ENCODE measurements around the gene JPH3. TPM values are rescaled to one million over a fixed set of nuclear protein-coding genes. Genes with fewer than 3 reads are reported as not detected.

Gene JPH3
- total and polyA plus RNA-seq, 2 donors, result 0.53 to 0.95 TPM

DNA sequence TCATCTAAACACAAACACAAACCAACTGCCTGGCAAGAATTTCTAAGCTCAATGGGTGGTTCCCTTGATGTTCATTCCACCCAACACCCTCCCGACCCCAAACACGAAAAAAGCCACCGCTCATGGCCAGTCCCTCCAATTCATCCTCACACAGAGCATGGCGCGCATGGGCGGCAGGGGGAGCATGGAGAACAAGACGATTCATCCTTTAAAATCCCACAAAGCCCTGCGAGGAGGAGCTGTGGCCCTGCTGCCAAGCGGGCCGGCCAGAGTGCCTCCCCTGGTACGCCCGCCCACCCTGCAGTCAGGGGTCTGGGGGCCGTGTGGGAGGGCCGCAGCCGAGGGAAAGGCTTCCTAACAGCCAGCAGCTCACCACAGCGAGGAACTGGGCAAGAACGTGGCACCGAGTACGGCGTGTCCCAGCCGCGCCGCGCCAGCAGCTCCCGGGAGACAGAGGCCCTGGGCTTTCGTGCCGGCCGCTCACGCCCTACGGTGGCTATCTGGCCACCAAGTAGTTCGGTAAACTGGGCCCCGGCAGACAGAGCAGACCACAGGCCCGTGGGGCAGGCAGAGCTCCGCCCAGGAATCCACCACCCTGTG lies 102.5 kb downstream of the JPH3 start:
- no peak for DNase-seq (ENCODE audit: extremely low spot score)
- 93% methylated on average over 34 of the region's 34 CpGs for WGBS
- Histone ChIP-seq H3K4me3 (ENCODE audit: low read depth, low read length) (no peak overlapping the region), H3K27ac (ENCODE audit: low read depth) (no peak overlapping the region), H3K4me1 (ENCODE audit: insufficient read depth) (no peaks in the 10 kb centered on the region), H3K36me3 (ENCODE audit: insufficient read depth) (peaks cover 6% of the 10 kb centered on the region)

- H3K4me1 ChIP-seq (ENCODE audit: insufficient read depth), result no peaks in the 10 kb centered on the region
- DNase-seq (ENCODE audit: extremely low spot score), result no peak
- H3K36me3 ChIP-seq (ENCODE audit: insufficient read depth), result peaks cover 8% of the 10 kb centered on the region
- H3K4me3 ChIP-seq (ENCODE audit: low read depth, low read length), result no peak overlapping the region
- 54% methylated on average over 31 of the region's 31 CpGs for WGBS
- H3K27ac ChIP-seq (ENCODE audit: low read depth), result no peak overlapping the region
Observed at GRCh38 chr16:87705771-87706277, 103.5 kb downstream of the JPH3 start.

GRCh38 chr16:87706278-87707000 lies 104.1 kb downstream of the JPH3 start:
- Histone ChIP-seq H3K27ac (ENCODE audit: low read depth) (no peak overlapping the region), H3K4me1 (ENCODE audit: insufficient read depth) (no peaks in the 10 kb centered on the region), H3K4me3 (ENCODE audit: low read depth, low read length) (no peak overlapping the region), H3K36me3 (ENCODE audit: insufficient read depth) (peaks cover 8% of the 10 kb centered on the region)
- DNase-seq (ENCODE audit: extremely low spot score), result no peak
- 75% methylated on average over 28 of the region's 28 CpGs for WGBS

DNA sequence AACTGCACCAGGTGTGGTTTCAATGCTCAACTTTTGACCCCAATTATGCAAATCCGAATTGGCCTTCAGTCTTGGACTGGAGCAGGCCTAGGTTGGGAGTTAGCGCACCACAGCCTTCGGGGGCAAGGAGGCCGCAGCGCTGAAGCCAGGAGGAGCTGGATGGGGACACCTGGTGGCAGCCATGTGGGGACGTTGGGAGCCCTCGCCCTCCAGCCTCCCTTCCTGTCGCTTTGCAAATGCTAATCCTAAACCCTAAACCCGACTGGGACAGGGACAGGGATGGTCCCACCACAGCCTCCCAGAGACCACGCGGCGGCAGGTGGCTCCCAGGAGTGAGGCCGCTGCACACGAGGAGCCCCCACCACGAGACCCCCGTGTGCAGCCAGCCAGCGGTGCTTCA lies 104.8 kb downstream of the JPH3 start:
- 90% methylated on average over 17 of the region's 17 CpGs for WGBS
- Histone ChIP-seq H3K4me1 (ENCODE audit: insufficient read depth) (no peaks in the 10 kb centered on the region), H3K36me3 (ENCODE audit: insufficient read depth) (peaks cover 8% of the 10 kb centered on the region), H3K4me3 (ENCODE audit: low read depth, low read length) (no peak overlapping the region), H3K27ac (ENCODE audit: low read depth) (no peak overlapping the region)
- no peak for DNase-seq (ENCODE audit: extremely low spot score)

DNA sequence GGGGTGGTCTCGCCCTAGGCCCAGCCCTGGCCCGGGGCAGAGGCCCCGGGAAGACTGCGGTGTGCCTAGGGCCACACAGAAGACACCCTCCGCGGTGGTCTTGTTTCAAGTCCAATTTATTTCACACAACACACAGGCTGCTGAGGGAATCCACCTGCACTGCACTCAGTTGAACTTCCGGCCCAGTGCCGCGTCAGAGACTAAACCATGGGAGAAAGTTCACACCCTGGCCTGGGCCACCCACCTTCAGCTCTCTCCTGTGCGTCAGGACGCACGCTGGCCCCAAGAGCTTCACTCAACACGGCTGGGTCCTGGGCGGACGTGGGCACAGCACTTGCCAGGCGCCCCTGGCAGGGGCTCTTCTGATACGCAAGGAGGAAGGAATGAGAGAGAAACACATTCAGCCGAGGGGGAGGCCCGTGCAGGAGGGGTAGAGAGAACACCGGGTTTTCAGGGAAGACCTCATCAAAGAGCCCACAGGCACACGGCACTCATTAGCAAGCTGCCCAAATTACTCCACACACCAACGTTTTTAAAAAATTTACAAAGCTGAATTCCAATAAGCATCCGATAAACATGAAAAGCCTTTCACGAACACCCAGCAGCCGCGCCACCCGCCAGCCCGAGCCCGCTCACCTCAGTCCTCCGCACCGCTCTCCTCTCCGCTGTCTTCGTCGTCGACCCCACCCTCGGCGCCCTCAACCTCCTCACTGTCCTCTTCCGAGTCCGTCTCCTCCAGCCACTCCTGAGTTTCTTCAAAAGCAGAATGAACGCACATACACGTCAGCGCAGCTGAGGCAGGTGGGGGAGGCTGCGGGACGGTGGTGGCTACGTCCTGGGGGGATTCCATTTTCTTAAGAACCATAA lies 105.6 kb downstream of the JPH3 start:
- Histone ChIP-seq H3K27ac (ENCODE audit: low read depth) (no peak overlapping the region), H3K4me3 (ENCODE audit: low read depth, low read length) (no peak overlapping the region), H3K4me1 (ENCODE audit: insufficient read depth) (no peaks in the 10 kb centered on the region), H3K36me3 (ENCODE audit: insufficient read depth) (peaks cover 8% of the 10 kb centered on the region)
- 93% methylated on average over 45 of the region's 45 CpGs for WGBS
- DNase-seq (ENCODE audit: extremely low spot score), result no peak

- 93% methylated on average over 49 of the region's 49 CpGs for WGBS
- DNase-seq (ENCODE audit: extremely low spot score), result no peak
- Histone ChIP-seq H3K27ac (ENCODE audit: low read depth) (no peak overlapping the region), H3K4me1 (ENCODE audit: insufficient read depth) (no peaks in the 10 kb centered on the region), H3K36me3 (ENCODE audit: insufficient read depth) (peaks cover 8% of the 10 kb centered on the region), H3K4me3 (ENCODE audit: low read depth, low read length) (no peak overlapping the region)
Observed at GRCh38 chr16:87708881-87709638, 106.8 kb downstream of the JPH3 start.

DNA sequence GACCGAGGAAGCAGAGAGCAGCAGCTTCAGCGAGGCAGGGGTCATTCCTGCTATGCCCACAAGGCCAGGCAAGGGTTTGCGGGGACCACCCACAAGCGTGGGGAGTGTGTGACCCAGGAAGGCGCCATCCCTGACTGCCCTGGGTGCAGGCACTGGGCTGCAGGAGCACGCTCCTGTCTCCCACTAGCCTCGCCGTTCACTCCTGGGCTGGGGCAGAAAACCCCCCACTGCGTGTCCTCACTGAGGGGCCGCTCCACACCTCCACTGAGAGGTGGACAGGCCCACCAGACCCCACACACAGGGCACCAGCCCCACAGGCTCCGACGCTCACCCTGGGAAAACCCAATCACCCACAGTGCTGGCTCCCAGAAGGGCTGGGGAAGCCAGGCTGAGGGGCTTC lies 107.4 kb downstream of the JPH3 start:
- 96% methylated on average over 12 of the region's 12 CpGs for whole genome bisulfite sequencing
- H3K4me1 ChIP-seq (ENCODE audit: insufficient read depth), result no peaks in the 10 kb centered on the region
- H3K36me3 ChIP-seq (ENCODE audit: insufficient read depth), result peaks cover 8% of the 10 kb centered on the region
- no peak overlapping the region for H3K27ac ChIP-seq (ENCODE audit: low read depth)
- no peak overlapping the region for H3K4me3 ChIP-seq (ENCODE audit: low read depth, low read length)
- no peak for DNase-seq (ENCODE audit: extremely low spot score)

GRCh38 chr16:87710887-87711286 lies 108.6 kb downstream of the JPH3 start:
- Histone ChIP-seq H3K27ac (ENCODE audit: low read depth) (no peak overlapping the region), H3K4me1 (ENCODE audit: insufficient read depth) (no peaks in the 10 kb centered on the region), H3K4me3 (ENCODE audit: low read depth, low read length) (no peak overlapping the region), H3K36me3 (ENCODE audit: insufficient read depth) (peaks cover 8% of the 10 kb centered on the region)
- DNase-seq (ENCODE audit: extremely low spot score), result no peak
- WGBS, result 93% methylated on average over 12 of the region's 12 CpGs

GRCh38 chr16:87712184-87712762 lies 110.0 kb downstream of the JPH3 start:
- peaks cover 8% of the 10 kb centered on the region for H3K36me3 ChIP-seq (ENCODE audit: insufficient read depth)
- WGBS, result 90% methylated on average over 14 of the region's 14 CpGs

DNA sequence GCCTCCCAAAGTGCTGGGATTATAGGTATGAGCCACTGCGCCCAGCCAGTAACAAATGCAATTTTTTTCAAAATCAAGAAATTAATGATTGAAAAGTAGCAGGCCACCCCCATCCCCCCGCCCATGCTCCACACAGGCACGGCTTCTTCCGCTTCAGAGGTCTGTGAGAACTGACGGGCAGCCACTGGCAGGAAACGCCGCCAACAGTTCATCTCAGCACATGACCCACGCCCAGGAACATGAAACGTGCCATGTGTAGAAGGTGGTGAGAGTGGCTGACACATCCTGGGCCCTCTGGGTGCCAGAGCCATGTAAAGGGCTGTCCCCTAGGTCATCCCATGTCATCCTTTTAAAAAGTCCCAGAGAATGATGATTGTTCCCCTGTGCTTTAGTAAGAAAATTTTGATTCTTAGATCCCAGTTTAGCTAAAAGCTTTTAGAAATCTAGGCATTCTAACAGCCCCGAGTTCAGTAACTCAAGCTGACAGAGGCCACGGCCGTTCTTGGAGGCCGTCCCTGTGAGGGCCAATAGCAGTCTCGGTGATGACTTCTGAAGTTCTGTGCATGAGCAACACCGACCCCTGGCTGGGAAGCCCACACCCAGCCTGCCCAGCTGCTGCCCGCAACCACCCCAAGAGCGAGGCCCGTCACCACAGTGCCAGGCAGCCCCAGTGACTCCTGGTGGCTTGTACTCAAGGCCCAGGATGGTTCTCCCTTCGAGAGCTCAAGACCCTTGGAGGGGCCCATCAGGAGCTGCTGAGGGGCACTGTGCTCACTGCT lies 111.3 kb downstream of the JPH3 start:
- WGBS, result 91% methylated on average over 19 of the region's 19 CpGs
- Histone ChIP-seq H3K36me3 (ENCODE audit: insufficient read depth) (peaks cover 6% of the 10 kb centered on the region), H3K27ac (ENCODE audit: low read depth) (no peak overlapping the region), H3K4me3 (ENCODE audit: low read depth, low read length) (no peak overlapping the region), H3K4me1 (ENCODE audit: insufficient read depth) (no peaks in the 10 kb centered on the region)
- no peak for DNase-seq (ENCODE audit: extremely low spot score)

More at GRCh38 chr16:87712184-87712762, 110.0 kb downstream of the JPH3 start:
- Histone ChIP-seq H3K4me1 (ENCODE audit: insufficient read depth) (no peaks in the 10 kb centered on the region), H3K4me3 (ENCODE audit: low read depth, low read length) (no peak overlapping the region), H3K27ac (ENCODE audit: low read depth) (no peak overlapping the region)
- no peak for DNase-seq (ENCODE audit: extremely low spot score)

- Histone ChIP-seq H3K36me3 (ENCODE audit: insufficient read depth) (peaks cover 1% of the 10 kb centered on the region), H3K4me1 (ENCODE audit: insufficient read depth) (no peaks in the 10 kb centered on the region), H3K27ac (ENCODE audit: low read depth) (no peak overlapping the region), H3K4me3 (ENCODE audit: low read depth, low read length) (no peak overlapping the region)
- 96% methylated on average over 16 of the region's 16 CpGs for WGBS
- no peak for DNase-seq (ENCODE audit: extremely low spot score)
Observed at GRCh38 chr16:87715231-87715630, 112.9 kb downstream of the JPH3 start.

- Histone ChIP-seq H3K36me3 (ENCODE audit: insufficient read depth) (no peaks in the 10 kb centered on the region), H3K4me3 (ENCODE audit: low read depth, low read length) (no peak overlapping the region), H3K27ac (ENCODE audit: low read depth) (no peak overlapping the region), H3K4me1 (ENCODE audit: insufficient read depth) (no peaks in the 10 kb centered on the region)
- DNase-seq (ENCODE audit: extremely low spot score), result no peak
- WGBS, result 96% methylated on average over 12 of the region's 12 CpGs
Observed at GRCh38 chr16:87715658-87716057, 113.3 kb downstream of the JPH3 start.
